AG09309 (cell line): Measurements from ENCODE around the gene CIB2.

ENCODE experiments used
- DNase-seq: peaks from one replicate; pipeline ENCODE4 v3.0.0-alpha.2; 2010; ENCODE audit warnings: low read depth
- H3K4me3 ChIP-seq: 2 replicates; pipeline ENCODE4 v1.5.1; 2011; ENCODE audit warnings: mild to moderate bottlenecking, low read depth, low read length, moderate library complexity; ENCODE audit not compliant: control insufficient read depth
- CTCF ChIP-seq: IDR thresholded peaks from 2 replicates; pipeline ENCODE4 v1.5.1; 2011; ENCODE audit warnings: mild to moderate bottlenecking, low read depth, low read length, inconsistent platforms; ENCODE audit not compliant: insufficient read depth, control insufficient read depth; ENCODE audit errors: missing control alignments

CIB2 gene

DNA sequence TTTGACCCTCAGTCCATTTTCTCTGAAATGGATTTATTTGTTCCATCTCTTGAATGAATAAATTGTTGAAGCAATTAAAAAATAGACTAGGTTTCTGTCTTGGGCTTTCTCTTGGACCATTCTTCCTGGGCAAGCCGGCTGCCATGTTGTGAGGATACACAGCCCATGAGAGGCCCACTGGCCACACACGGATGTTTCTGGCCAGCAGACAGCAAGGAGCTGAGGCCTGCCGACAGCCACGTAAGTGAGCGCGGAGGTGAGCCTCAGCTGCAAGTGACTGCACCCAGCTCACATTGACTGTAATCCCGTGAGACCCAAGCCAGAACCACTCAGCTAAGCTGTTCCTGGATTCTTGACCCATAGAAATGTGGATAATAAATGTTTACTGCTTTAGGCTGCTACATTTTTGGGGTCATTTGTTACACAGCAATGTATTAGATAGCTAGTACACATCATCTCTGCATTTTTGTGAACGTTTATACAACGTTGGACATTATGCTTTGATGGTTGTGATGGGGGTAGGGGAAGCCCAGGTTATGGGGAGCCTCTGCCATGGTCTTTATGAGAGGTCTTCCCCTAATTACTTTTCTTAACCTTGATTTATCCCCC lies 40.7 kb upstream of the CIB2 start:
- no peak for TF ChIP-seq CTCF
- no peak for DNase-seq
- no peak overlapping the region for H3K4me3 ChIP-seq

- no peak overlapping the region for H3K4me3 ChIP-seq
- TF ChIP-seq CTCF: no peak
- DNase-seq: no peak
Observed at GRCh38 chr15:78170848-78171773, 39.9 kb upstream of the CIB2 start.

- no peak overlapping the region for H3K4me3 ChIP-seq
- DNase-seq: no peak
- TF ChIP-seq CTCF: no peak
Observed at GRCh38 chr15:78168608-78169007, 37.4 kb upstream of the CIB2 start.

DNA sequence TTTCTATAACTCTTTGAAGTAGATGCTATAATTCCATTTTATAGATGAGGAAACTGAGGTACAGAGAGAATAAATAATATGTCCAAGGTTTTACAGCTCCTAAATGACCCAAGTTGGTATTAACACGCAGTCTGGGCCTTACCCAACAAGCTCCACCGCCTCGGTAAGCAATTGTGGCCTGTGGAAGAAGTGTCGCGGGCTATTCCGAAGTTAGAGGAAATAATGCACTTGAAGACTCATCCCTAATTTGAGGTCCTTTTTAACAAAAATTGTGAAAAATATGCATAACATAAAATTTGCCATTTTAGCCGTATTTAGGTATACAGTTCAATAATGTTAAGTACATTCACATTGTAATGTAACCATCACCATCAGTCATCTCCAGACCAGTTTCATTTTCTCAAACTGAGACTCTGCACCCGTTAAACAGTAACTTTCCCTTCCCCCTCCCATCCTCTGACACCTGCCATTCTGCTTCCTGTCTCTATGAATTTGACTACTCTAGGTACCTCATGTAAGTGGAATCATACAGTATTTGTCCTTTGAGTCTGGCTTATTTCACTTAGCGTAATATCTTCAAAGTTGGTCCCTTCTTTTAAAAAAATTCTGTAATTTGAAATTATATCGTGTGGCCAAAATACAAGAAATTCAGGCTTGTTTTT lies 36.1 kb upstream of the CIB2 start:
- DNase-seq: no peak
- no peak overlapping the region for H3K4me3 ChIP-seq
- TF ChIP-seq CTCF: no peak

DNA sequence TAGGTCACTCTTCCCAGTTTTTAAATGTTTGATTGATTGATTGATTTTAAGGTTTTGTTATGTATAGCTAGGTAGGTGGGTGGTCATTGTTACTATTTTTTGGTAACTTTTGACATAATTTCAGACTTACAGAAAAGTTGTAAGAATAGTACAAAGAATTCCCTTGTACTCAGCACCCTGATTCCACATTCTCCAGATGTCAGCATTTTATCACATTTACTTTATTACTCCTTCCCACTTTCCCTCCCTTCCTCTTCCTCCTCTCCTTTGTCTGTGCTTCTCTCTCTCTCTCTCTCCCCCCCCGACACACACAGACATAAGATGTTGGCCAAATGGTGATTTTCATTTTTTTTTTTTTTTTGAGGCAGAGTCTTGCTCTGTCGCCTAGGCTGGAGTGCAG lies 32.8 kb upstream of the CIB2 start:
- no peak for TF ChIP-seq CTCF
- no peak for DNase-seq
- H3K4me3 ChIP-seq: no peak overlapping the region

DNA sequence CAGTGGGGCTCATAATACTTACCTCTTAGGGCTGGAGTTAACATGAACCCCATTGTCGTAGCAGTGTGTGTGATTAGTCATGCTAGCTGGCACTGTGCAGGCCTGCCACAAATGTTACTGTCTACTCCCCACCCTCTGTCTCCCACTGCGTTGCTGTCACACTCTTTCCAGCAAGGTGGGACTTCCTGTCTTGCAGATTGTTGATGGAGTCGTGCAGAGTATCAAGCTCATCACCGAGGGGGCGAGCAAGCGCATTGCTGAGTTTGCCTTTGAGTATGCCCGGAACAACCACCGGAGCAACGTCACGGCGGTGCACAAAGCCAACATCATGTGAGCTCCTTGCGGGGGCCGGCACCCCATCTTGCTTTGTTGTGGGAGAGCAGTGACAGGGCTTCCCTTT lies 30.8 kb upstream of the CIB2 start:
- no peak overlapping the region for H3K4me3 ChIP-seq
- DNase-seq: no peak
- TF ChIP-seq CTCF: no peak
